Tibial artery (tissue), 4 donors: Measurements from ENCODE around the gene CELF4.

Source experiments
- DNase-seq, 2 donors: peaks; one replicate each; pipeline ENCODE4 v3.0.0-alpha.2; 2019
- H3K27ac ChIP-seq, 2 donors: fragments of 200-600 bp; sonication (generic) in 1 of 2; 1 replicate in 1 of 2; 2 replicates in 1 of 2; pipeline ENCODE4 v1.5.1; 2018 to 2019; ENCODE audit warnings: mild to moderate bottlenecking in 1 of 2
- H3K27me3 ChIP-seq, 2 donors: fragments of 200-600 bp; sonication (generic) in 1 of 2; one replicate each; pipeline versions ENCODE4 v1.5.1 to v1.6.0; 2016 to 2019
- H3K36me3 ChIP-seq, 3 donors: fragments of 200-600 bp; sonication (generic) in 2 of 3; one replicate each; pipeline ENCODE4 v1.5.1; 2016 to 2019; ENCODE audit warnings: mild to moderate bottlenecking in 2 of 3
- H3K4me1 ChIP-seq, 4 donors: fragments of 200-600 bp; sonication (generic) in 2 of 4; 1 replicate in 3 of 4; 2 replicates in 1 of 4; pipeline ENCODE4 v1.5.1; 2016 to 2019
- H3K4me3 ChIP-seq, 2 donors: fragments of 200-600 bp; sonication (generic) in 1 of 2; 1 replicate in 1 of 2; 2 replicates in 1 of 2; pipeline ENCODE4 v1.5.1; 2018 to 2019; ENCODE audit warnings: mild to moderate bottlenecking in 2 of 2
- H3K9me3 ChIP-seq, 3 donors: fragments of 200-600 bp; sonication (generic) in 1 of 3; one replicate each; pipeline ENCODE4 v1.5.1; 2016 to 2019
- intact Hi-C: fragments of 100-400 bp; cut with DNase I; formaldehyde crosslinking; loops from one replicate; pipeline ENCODE4 v1.15.0; 2023; ENCODE audit warnings: low total_unique reads
- TF ChIP-seq, protein P1 (sequence below), 2 experiments: fragments of 200-600 bp in 1 of 2; fragments of 450-650 bp in 1 of 2; IDR thresholded peaks; one replicate each; pipeline ENCODE4 v1.5.1; 2017 to 2019; ENCODE audit warnings: antibody characterized with exemption in 2 of 2, mild to moderate bottlenecking in 1 of 2, moderate library complexity in 1 of 2

Gene CELF4

DNA sequence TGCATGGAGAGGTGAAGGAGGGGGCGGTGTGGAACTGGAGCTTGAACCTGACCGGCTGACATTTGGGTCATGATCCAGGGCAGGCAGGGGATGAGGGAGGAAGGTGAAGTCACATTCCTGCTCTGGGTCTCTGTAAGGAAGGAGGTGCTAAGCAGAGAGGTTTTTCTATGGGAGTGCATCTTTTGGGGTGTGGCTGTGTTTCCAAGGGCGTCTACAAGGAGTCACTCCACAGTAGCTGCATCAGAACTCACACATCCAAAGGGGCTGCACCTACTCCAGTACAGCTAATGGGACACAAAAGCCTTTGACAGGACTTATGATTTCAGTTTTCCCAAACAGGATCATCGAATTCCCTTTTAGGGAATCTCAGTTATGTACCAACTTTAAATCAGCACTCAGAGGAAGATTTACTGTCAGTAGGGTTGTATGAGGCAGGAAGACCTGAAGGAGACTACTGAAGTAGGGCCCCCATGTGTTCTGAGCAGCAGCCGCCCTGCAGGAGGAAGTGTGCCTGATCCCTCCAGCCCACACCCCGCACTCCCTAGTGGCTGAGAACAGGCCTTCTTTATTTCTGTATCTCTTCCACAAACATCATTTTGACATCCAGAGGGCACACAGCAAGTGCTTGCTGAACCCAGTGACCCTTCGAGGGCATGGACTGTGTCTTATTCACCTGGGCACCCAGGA is 137.2 kb downstream of the CELF4 start:
- Histone ChIP-seq H3K27ac (no peak overlapping the region), H3K27me3 (peaks cover 0 to 4% of the 10 kb centered on the region in 2 donors), H3K4me1 (no peaks in the 10 kb centered on the region), H3K9me3 (no peaks in the 10 kb centered on the region), H3K4me3 (no peak overlapping the region), H3K36me3 (no peaks in the 10 kb centered on the region)
- TF ChIP-seq, protein P1, sequence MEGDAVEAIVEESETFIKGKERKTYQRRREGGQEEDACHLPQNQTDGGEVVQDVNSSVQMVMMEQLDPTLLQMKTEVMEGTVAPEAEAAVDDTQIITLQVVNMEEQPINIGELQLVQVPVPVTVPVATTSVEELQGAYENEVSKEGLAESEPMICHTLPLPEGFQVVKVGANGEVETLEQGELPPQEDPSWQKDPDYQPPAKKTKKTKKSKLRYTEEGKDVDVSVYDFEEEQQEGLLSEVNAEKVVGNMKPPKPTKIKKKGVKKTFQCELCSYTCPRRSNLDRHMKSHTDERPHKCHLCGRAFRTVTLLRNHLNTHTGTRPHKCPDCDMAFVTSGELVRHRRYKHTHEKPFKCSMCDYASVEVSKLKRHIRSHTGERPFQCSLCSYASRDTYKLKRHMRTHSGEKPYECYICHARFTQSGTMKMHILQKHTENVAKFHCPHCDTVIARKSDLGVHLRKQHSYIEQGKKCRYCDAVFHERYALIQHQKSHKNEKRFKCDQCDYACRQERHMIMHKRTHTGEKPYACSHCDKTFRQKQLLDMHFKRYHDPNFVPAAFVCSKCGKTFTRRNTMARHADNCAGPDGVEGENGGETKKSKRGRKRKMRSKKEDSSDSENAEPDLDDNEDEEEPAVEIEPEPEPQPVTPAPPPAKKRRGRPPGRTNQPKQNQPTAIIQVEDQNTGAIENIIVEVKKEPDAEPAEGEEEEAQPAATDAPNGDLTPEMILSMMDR (IDR thresholded peaks at IDR 0.05), result no peak
- no peak for DNase-seq
- intact Hi-C loops, result no loop called here

DNA sequence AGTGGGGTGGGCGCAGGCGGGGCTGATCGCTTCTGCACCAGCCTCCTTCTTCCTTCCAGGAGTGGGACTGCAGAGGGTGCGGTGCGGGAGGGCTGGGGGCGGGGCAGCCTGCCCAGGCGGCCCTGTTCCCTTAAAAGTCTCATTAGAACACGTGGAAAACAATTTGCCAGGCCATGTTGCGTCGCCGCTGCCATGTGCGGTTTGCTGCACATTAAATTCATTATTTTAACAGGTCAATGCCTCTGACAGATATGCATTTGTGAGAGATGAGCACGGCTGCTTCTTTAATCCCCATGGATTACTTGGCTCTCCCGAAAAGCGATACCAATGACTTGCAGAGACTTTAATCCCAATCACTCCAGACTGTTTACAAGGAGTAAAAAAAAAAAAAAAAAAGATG is 139.0 kb downstream of the CELF4 start:
- DNase-seq, result no peak
- Histone ChIP-seq H3K27ac (no peak overlapping the region), H3K27me3 (peaks cover 0 to 8% of the 10 kb centered on the region in 2 donors), H3K4me3 (no peak overlapping the region), H3K4me1 (no peaks in the 10 kb centered on the region), H3K9me3 (no peaks in the 10 kb centered on the region), H3K36me3 (no peaks in the 10 kb centered on the region)
- TF ChIP-seq, protein P1 (IDR thresholded peaks at IDR 0.05), result no peak
- intact Hi-C loops, result no loop called here

DNA sequence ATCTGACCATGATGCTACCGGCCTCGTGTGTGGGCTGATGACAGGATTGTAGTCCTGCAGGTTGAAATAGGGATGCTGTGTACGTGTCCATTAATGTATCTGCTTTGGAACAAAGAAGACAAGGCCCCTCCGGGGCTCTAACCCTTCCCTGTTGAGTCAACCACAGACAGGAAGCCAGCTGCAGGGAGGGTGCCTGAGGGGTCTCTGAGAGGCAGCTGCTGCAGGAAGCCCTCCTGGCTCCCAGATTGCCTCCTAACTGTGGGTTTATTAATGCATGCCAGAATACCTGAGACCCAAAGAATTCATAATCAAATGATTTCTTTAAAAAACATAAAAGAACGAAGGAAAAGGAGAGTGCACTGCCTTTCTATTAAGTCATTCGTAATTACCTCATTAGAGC is 140.4 kb downstream of the CELF4 start:
- TF ChIP-seq, protein P1 (IDR thresholded peaks at IDR 0.05), result no peak
- DNase-seq, result no peak
- H3K27me3 ChIP-seq, result peaks cover 0 to 14% of the 10 kb centered on the region in 2 donors
- intact Hi-C loops, result no loop called here
- H3K36me3 ChIP-seq, result no peaks in the 10 kb centered on the region
- H3K27ac ChIP-seq, result no peak overlapping the region
- H3K4me1 ChIP-seq, result no peaks in the 10 kb centered on the region
- no peak overlapping the region for H3K4me3 ChIP-seq
- no peaks in the 10 kb centered on the region for H3K9me3 ChIP-seq

DNA sequence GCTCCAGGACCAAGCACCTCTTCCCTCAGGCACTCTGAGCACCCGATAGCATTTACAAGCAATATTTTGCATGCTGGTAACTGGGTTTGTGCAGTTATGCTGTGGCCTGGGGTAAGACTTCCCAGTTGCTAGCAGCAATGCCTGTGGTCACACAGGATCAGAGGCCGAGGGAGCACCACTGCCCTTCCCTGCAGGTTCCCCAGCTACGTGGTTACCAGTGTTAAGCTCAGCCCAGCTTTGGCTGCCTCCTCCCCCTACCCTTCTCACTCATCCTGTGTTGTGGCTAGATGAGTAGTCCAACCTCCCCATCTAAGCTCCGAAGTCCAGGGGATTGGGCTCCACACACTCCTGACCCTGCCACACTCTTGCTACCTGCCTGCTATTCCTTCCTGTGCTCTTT is 141.1 kb downstream of the CELF4 start:
- H3K4me3 ChIP-seq, result no peak overlapping the region
- intact Hi-C loops, result no loop called here
- DNase-seq, result no peak
- TF ChIP-seq, protein P1 (IDR thresholded peaks at IDR 0.05), result no peak
- no peaks in the 10 kb centered on the region for H3K9me3 ChIP-seq
- no peak overlapping the region for H3K27ac ChIP-seq
- no peaks in the 10 kb centered on the region for H3K4me1 ChIP-seq
- no peaks in the 10 kb centered on the region for H3K36me3 ChIP-seq
- H3K27me3 ChIP-seq, result peaks cover 0 to 20% of the 10 kb centered on the region in 2 donors

DNA sequence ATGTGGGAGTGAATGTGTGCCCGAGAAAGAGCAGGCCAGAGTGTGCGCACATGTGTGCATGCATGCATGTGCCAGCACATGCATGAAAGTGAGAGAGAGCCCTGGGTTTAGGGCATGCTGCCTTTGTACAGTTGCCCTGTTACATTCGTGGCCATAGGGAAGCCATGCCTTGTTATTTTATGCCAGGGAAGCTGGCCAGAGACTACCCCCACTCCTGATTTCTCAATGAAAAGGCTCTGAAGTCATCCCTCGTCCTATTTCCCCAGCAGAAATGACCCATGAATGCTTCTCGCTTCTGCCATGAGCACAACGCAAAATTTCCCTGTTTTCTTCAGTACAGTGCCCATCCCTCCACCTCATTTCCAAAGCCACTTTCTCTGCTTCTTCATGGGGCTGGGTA is 143.0 kb downstream of the CELF4 start:
- intact Hi-C loops, result no loop called here
- H3K36me3 ChIP-seq, result no peaks in the 10 kb centered on the region
- H3K4me3 ChIP-seq, result no peak overlapping the region
- no peak for DNase-seq
- TF ChIP-seq, protein P1 (IDR thresholded peaks at IDR 0.05), result no peak
- no peaks in the 10 kb centered on the region for H3K9me3 ChIP-seq
- H3K27ac ChIP-seq, result no peak overlapping the region
- peaks cover 0 to 20% of the 10 kb centered on the region in 2 donors for H3K27me3 ChIP-seq
- H3K4me1 ChIP-seq, result no peaks in the 10 kb centered on the region

DNA sequence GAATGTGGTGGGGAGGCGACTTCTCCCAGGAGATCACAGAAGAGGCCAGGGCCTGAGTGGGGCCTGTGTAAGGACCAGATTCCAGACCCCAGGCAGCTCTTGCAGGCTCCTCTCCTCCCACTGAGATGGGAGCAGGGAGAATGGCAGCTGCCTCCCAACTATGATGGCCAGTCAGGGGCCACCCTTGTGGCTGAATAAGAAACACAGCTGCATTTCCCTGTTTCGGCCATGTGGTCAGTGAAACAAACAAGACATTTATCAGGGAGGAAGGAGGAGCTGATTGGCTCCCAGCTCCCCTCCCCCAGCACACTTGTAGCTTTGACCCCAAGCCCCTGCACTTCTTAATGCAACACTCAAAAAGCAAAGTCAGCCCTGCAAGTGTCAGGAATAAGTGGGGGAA is 143.5 kb downstream of the CELF4 start:
- H3K27me3 ChIP-seq, result peaks cover 0 to 23% of the 10 kb centered on the region in 2 donors
- H3K36me3 ChIP-seq, result no peaks in the 10 kb centered on the region
- H3K9me3 ChIP-seq, result no peaks in the 10 kb centered on the region
- H3K4me1 ChIP-seq, result no peaks in the 10 kb centered on the region
- no peak overlapping the region for H3K4me3 ChIP-seq
- no peak for DNase-seq
- H3K27ac ChIP-seq, result no peak overlapping the region
- intact Hi-C loops, result no loop called here
- TF ChIP-seq, protein P1 (IDR thresholded peaks at IDR 0.05), result no peak
